Fibroblast of lung (primary cell): ENCODE measurements around the gene PLPP7.

Experiments used
- EZH2 ChIP-seq: IDR thresholded peaks from 2 replicates; pipeline ENCODE4 v1.5.1; 2012; ENCODE audit warnings: low read length, control low read depth, mild to moderate bottlenecking; ENCODE audit errors: missing control alignments
- TF ChIP-seq, protein P1 (sequence below), 2 donors: IDR thresholded peaks in 1 of 2; conservative IDR thresholded peaks in 1 of 2; 1 replicate in 1 of 2; 2 replicates in 1 of 2; pipeline ENCODE4 v1.5.1; 2011 to 2012; ENCODE audit warnings: low read length in 2 of 2, control low read depth in 1 of 2, inconsistent platforms in 1 of 2, low read depth in 1 of 2, mild to moderate bottlenecking in 1 of 2

DNA sequence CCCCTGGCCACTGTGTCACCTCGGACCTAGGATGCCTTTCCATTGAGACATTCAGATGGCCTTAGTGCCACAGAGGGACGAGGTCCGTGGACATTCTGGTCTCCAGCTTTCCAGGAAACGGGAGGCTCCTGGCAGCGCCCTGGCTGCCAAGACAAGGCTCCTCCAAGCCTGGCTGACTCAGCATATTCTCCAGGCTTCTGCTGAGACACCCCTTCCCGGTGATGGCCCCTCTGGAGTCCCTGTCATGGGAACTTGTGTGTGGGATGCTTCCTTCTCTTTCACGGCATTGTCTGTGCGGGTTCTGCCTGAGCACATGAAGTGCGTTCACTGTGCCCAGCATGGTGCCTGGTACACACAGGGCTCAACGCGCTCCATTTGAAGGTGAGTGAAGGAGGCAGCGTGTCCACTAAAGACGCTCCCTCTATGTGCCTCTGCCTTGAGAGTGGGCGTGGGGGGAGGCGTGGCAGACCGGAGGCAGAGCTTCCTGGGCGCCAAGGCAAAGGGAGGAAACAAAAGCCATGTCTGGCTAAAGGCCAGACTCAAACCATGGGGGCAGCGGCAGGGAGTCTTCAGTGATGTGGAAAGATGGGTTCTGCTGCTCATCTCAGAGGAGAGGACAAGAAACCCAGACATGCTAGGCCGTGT lies 58.0 kb downstream of the PLPP7 start:
- TF ChIP-seq, protein P1, sequence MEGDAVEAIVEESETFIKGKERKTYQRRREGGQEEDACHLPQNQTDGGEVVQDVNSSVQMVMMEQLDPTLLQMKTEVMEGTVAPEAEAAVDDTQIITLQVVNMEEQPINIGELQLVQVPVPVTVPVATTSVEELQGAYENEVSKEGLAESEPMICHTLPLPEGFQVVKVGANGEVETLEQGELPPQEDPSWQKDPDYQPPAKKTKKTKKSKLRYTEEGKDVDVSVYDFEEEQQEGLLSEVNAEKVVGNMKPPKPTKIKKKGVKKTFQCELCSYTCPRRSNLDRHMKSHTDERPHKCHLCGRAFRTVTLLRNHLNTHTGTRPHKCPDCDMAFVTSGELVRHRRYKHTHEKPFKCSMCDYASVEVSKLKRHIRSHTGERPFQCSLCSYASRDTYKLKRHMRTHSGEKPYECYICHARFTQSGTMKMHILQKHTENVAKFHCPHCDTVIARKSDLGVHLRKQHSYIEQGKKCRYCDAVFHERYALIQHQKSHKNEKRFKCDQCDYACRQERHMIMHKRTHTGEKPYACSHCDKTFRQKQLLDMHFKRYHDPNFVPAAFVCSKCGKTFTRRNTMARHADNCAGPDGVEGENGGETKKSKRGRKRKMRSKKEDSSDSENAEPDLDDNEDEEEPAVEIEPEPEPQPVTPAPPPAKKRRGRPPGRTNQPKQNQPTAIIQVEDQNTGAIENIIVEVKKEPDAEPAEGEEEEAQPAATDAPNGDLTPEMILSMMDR (conservative IDR thresholded peaks at IDR 0.05 in 1 of 2, IDR thresholded peaks at IDR 0.05 in 1 of 2; ENCODE audit: low read depth in 1 of 2, low read length in 2 of 2), result no peak
- TF ChIP-seq EZH2, result no peak
